Activated T-helper 9 cell treated with anti-CD3 and anti-CD28 coated beads, Interleukin-2, amount 50 U/mL, for 16 hours (primary cell): Measurements from ENCODE around the gene VPS13D.

Source experiments
- DNase-seq: peaks from one replicate; pipeline ENCODE4 v3.0.0-alpha.2; 2020; ENCODE audit warnings: low read depth

The VPS13D gene

DNA sequence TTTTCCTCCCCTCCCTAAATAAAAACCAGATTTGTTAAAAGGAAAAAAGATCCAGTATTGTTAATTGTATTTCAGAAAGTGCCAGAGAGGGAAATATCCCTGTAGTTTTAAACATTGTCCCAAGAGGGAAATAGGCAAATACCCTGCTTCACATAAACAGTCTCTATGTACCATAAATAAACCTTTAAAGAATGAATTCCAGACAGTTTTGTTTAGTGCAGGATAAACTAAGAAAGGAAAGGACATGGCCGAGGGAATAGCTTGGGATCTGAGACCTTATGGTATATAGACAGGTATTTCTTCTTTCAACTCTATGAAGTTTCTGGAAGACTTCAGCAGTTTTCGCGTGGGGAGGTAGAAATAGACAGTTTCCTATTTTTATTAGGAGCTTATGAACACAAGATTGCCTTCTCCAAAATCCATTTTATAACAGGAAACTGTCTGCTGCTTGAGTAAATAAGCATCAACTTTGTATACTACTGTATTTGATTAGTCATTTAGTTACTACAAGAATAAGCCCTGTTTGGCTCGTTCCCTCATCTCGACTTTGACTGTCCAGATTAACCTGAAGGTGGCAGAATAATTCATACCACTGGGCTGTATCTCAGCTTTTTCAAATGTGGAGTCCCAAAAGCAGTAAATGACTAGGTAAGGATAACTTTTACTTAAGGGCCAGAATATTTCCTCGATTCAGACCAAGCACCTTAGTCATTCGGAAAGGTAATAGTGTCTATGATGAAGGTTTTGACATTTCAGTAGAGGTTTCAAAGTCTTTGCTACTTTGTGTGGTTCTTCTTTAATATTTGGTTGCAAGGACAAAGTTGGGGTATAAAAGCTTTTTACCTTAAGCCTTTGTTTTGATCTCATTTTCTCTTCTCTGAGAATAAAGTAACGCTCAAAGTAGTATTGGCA, 177.5 kb downstream of the VPS13D start:
- DNase-seq: no peak

DNA sequence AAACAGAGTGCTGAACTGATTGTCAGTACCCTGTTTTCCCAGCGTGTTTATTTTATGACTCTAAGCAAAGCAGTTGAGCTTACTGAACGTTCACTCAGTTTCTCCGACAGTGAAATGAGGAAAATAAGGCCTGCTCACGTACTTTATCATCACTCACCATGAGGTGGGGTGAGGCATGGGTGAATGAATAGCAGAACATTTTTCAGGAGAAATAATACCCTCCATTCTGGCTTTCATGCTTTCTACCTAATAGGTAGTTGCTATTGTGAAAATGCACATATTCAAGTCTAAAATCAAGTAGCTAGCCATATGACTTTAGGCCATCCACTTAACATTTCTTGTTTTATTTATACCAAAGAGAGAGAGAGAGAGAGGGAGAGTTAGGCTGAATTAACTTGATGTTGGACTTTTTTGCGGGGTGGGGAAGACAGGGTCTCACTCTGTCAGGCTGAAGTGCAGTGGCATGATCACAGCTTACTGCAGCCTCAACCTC, 178.2 kb downstream of the VPS13D start:
- no peak for DNase-seq

DNA sequence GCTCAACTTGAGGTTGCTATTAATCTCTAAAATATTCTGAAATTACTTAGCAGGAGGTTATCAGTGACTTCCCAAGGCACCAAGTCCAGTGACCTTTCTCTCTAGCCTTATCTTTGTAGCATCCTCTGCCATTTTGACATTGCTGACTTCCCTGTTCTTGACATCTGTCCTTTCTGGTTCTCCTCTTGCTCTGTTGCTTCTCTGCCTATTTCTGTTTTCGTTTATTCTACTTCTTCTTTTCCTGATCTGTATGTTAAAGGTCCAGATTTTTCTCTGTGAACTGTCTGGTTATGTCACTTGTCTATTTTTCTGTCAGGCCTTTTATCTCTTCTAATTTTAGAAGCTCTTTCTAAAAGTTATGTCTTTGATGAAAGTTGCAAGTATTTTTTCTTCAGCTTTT, 178.8 kb downstream of the VPS13D start:
- DNase-seq: no peak

DNA sequence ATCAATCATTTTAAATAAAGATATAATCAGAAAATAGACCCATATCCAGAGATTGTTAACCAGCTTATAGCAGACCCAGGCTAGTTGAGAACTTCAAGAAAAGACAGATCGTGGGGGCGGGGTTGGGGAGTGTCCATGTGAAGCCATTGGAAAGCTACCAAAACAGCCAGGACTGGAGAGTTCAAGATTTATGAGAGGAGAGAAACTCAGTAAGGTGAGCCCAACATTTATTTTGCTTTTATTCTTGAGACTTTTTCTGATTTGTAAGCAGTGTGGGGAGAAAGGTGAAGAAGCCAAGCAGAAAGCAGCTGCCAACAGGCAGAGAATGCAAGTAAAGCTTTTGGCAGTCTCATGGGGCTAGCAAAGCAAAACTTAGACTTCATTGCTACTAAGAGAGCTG, 179.9 kb downstream of the VPS13D start:
- DNase-seq: no peak

DNA sequence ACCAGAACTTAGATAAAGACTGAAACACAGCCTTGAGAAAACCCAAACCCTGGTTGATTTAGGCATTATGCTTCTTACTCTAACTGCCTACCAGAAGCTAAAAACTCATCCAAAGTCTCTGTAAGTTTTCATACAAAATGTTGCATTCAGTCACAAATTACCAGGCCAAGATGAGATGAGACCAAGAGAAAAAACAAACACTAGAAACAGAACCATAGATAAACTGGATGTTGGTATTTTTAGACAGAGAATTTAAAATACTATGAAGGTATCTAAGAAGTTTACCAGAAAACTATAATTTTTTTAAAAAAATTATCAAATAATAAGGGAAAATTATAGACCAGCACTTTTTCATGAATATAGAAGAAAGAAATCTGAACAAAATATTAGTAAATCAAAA, 180.5 kb downstream of the VPS13D start:
- DNase-seq: no peak

DNA sequence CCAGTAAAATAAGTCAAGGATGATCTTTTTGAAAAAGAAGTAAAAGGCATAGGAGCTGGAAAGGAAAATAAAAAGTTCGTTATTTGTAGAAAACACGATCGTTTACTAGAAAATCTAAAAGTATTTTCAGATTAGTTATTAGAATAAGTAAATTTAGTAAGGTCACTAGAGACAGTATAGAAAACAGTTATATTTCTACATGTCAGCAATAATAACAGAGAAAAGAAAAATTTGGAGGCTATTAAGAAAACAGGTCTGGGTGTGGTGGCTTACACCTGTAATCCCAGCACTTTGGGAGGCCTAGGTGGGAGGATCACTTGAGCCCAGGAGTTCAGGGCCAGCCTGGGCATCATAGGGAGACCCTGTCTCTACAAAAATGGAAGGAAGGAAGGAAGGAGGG, 181.3 kb downstream of the VPS13D start:
- no peak for DNase-seq

DNA sequence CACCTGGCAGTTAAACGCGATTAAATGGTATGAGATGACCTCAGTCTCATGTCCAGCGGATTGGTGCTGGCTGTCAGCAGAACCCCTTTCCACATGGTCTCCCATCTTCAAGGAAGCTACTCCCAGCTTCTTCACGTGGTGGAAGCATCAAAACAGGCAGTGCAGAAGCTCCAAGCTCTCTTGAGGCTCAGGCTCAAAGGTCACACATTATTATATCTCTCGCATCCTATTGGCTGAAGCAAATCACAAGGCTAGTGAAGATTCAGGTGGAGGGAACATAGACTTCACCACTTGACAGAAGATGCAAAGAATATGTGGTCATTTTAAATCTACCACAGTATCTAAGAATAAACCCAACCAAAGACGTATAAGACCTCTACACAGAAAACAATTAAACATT, 181.9 kb downstream of the VPS13D start:
- no peak for DNase-seq

DNA sequence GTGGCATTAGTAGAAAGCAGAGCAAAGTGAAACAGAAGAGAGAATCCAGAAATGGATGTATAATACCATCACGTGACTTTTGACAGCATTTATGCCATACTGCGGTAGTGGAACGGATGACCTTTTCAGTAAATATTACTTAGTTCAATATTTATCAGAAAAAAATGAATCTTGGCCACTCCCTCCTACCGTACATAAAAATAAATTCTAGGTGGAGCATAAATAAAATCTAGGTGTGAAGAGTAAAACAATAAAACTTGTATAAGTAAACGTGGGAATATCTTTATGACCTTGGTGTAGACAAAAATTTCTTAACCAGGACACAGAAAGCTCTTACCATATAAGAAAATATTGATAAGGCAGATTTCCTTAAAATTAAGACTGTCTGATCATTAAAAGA, 182.6 kb downstream of the VPS13D start:
- DNase-seq: no peak

DNA sequence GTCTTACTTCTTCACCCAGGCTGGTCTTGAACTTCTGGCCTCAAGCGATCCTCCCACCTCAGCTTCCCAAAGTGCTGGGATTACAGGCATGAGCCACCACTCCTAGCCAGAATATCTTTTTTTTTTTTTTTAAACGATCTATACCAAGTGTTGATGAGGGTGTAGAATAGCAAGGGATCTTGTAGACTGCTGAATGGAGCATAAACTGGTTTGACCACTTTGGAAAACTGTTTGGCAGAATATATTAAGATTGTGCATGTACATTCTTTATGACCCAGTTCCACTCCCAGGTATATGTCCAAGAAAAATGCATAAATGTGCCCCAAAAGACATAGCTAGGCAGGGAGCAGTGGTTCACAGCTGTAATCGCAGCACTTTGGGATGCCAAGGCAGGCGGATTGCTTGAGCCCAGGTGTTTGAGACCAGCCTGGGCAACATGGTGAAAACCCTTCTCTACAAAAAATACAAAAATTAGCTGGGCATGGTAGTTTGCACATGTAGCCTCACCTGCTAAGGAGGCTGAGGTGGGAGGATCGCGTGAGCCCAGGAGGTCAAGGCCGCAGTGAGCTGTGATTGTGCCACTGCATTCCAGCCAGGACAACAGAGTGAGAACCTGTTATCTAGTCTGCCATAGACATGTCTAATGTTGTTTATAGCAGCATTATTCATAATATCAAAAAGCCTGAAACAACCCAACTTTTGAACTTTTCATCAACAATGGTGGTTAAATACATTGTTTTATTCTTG, 184.0 kb downstream of the VPS13D start:
- no peak for DNase-seq

DNA sequence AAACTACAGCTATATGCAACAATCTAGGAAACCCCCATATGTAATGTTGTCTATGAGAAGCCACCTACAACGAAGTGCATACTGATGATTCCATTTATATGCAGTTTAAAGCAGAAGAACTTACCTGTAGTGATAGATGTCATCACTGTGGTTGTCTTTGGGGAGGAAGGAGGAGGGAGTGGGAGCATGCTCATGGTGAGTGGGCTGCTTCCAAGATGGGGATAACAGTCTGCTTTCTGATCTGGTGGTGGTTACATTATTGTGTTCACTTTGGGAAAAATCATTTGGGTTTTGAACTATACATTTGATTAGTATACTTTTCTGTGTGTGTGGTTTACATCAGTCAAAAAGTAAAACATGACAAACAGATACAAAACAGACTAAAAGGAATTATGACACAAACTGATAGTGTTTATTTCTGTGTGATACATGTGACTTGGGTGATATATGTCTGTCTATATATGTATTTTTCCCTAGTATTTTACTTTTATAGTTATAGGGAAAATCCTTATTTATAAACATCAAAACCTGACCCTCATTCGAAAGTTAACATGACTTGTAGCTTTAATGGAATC, 184.7 kb downstream of the VPS13D start:
- no peak for DNase-seq

DNA sequence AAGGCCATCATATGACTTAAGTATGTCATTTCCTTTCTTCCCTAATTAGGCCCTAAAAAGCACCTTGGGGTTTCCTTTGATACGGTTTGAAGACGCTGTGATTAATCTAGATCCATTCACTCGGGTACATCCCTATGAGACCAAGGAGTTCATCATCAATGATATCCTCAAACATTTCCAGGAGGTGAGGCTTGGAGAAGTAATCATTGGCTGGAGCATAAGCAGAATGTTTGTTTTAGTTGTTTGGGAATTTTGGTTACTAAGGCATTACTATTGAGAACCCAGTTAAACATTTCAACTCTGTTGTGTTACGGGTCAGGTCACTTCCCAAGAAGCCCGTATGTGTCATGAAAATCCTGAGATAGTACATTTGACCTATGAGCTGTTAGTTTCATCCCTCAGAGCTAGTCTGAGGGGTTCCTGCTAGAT, 185.2 kb downstream of the VPS13D start:
- no peak for DNase-seq

DNA sequence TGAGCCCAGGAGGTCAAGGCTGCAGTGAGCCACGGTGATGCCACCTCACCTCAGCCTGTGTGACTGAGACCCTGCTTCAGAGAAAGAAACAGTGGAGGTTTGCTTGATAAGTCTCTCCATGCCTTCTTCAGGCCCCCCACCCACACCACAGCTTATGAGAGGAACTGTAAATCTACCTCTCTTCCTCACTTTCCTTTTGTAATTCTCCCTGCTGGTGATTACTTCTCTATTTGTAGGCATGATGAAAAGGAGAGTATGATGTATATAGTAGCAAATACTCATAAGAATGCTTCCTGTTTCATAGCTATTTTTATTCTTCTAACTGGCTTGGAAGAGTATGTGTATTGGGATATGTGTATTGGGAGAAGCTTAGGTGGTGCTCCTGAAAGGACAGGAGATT, 186.3 kb downstream of the VPS13D start:
- DNase-seq: no peak

DNA sequence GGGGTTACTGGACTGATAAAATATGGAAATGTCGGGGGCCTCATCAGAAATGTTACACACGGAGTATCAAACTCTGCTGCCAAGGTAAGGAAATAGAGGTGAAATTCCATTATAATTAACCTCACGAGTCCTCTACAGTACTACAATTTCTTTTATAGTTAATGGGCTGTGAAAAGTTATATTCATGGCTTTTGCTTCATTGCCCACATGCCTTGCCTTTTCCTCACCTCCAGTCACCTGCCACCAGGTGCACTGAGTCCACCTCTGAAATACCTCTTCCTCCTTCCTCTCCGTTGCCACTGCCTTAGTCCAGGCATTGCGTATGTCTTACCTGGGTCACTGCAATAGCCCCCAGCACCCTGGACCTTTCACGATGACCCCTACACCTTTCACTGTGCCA, 186.9 kb downstream of the VPS13D start:
- DNase-seq: no peak

DNA sequence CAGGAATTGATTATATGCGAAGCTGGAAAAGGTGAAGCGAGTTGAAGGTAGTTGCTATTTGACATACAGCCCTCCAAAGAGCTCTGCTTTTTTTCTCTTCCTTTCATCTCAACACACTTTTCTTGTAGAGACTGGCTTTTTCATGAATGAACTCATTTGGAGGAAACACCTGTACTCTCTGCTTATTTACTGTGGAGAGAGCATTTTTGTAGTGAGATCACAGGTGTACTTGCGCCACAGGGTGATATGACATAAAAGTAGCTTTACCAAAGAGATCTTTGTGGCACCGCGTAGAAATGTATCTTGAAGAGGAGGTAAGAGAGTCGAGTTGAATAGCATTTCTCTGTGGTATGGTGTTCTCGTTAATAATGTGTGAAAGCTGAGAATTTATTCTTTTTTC, 187.6 kb downstream of the VPS13D start:
- DNase-seq: no peak

DNA sequence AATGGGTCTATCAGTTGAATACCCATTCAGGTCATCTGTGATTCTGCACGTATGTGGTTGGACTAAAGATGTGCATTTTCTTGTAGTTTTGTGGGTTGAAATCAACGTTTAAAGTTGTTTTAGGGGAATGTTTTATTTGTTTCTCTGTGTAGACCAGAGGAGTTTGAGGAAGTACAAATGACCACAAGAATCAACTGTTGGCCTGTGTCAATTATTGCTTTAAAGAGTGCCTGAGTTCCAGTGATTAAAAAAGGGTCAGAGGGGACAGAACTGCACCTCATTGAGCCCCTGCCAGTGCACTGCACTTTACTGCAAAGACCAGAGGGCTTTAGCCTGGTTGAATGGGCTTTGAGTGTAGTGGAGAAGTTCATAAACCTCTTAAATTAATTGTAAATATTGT, 190.3 kb downstream of the VPS13D start:
- no peak for DNase-seq

DNA sequence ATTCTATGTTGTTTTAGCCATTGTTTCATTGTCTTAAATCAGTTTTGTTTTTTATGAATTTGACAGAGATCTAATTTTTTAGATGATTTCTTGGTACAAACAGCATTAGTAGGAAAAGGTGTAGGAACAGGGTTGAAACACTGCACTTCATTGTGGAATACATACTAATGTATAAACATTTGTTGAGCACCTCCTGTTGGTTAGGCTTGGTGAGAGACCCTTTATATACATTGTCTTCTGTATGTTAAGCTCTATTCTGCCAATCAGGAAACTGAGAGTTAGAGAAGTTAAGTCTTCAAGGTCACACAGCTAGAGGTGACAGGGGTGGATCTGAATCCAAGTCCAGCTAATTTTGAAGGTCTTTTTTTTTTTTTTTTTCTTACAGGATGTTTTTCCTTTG, 192.7 kb downstream of the VPS13D start:
- no peak for DNase-seq

DNA sequence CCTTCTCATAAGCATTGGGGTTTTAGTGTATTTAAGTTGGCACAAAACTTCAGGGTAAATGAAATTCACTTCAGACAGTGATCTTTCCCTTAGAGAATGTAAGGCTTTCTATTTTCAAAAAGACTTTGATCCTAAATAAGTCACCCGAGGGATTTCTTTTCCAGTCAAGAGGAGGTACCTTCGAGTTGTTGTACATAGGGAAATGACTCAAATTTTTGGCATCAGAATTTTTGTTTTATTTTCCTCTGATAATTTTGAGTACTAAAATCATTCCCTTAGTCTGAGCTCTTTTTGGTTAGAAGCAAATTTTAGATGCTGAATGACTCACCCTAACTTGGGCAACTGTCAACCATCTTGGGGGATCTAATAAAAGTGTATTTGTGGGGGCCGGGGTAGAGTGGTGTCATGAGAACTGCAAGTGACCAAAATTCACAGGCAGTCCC, 194.3 kb downstream of the VPS13D start:
- no peak for DNase-seq

DNA sequence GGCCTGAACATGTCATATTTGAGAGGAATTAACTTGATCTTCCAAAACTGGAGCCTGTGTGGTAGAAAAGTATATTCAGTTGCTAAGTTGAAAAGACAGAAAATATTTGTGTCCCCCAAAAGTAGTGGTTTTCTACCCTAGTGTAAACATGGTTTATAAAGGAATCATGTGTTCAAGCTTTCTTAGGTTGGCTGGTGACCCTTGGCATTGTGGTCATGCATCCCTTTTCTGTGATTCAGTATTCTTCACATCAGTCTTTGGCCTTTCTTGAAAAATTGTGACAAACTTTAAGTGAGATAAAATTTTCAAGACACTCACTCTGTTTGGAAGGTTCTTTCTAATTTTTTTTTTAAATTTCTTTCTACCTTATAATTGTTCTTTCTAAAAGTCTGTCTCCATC, 195.0 kb downstream of the VPS13D start:
- DNase-seq: no peak

DNA sequence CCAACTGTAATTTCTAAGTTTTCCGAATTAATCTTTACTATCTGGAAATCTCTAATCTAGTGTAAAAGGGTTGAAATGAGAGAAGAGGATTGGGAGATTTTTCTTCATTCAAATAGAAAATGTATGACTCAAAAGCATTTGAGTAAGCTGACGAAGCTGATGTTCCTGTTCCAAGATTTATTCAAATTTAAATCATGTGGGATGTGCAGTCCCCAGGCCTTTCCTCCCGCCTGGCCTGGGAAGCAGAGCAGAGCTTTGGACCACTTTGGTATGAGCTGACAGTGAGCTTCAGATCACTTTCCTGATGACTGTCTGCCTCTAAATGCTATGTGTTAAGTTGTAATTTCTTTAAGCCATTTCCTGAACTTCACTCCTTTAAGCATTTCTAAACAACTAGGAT, 196.2 kb downstream of the VPS13D start:
- no peak for DNase-seq

DNA sequence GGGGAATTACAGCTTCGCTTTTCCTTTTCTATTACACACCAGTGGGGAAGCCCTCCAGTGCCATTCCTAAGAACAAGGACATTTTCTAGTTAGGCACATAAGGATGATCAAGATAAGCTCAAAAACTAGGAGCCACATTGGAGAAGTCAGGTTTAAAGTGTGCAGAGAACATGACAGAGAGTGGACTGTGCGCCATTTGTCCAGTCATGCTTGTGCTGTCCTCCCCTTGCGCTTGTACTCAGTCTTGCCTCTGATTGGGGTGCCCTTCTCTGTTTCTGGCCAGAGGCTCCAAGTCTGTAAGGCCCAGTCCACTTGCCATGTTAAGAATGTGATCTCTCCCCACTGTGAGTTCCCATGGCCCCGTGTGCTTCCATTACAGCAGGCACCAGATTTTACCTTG, 198.5 kb downstream of the VPS13D start:
- DNase-seq: no peak

DNA sequence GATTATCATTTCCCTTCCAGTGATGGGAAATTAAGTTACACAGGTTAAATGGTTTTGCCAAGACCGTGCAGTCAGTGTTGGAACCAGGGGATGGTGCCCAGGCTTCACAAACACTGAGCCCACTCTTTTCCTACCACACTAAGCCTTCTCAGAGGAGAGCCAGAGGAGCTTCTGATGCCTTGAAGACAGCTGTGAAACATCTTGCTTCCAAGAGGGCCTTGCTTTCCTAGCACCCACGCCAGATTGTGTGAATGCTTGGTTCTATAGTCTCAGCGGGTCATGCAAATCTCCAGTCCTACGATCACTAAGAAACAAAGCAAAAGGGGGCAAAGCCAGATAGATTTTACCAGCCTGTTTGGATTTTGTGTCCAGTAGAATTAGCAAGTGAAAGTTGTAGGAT, 200.7 kb downstream of the VPS13D start:
- DNase-seq: no peak

DNA sequence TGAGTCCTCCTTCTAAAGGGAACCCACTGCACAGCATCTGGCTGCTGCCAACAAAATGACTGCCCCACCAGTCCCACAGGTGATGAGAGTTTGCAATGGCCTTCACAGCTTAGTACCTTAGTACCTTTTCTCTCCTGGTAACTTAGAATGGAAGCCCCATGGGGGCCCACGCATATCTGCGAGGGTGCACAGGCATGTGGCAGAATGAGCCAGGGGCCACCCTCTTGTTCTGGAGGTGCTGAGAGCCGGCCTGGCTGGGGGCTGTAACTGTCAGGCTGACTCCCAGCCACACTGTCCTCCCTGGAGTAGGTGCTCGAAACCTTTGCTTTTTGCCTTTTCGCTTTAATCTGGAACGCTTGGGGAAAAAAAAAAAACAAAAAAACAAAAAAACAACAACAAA, 203.1 kb downstream of the VPS13D start:
- DNase-seq: no peak
